Iris pigment epithelial cell (primary cell): Measurements from ENCODE around the gene STK4.

Experiments used
- DNase-seq: peaks from one replicate; pipeline ENCODE4 v3.0.0-alpha.2; 2011; ENCODE audit warnings: low read depth

STK4 gene

GRCh38 chr20:45112754-45113153, 146.4 kb downstream of the STK4 start:
- no peak for DNase-seq

GRCh38 chr20:45113865-45114264, 147.6 kb downstream of the STK4 start:
- no peak for DNase-seq

- no peak for DNase-seq
Measured at GRCh38 chr20:45114465-45115385, 148.4 kb downstream of the STK4 start, which contains the start of gene WFDC5. WFDC5 (minus strand) TSS chr20:45115174; CDS start chr20:45115083, 91 bp downstream.

DNA sequence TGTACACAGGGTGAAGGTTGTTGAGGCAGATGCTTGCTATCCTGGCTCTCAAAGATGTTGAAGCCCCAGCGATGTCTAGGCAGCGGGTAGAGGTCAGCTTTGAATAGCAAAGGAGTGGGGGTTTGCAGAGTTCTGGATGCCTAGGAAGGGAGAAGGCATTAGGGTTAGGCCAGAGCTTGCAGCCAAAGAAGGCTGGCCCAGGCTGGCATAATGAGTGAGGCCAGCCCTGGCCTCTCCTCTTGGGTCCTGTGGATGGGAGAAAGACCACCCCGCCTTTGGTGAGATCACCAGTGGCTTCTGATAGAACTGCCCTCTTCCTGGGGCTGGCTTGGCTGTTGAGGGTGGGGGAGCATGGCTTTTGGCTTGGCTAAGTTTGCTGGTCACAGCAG, 149.1 kb downstream of the STK4 start:
- DNase-seq, result no peak

DNA sequence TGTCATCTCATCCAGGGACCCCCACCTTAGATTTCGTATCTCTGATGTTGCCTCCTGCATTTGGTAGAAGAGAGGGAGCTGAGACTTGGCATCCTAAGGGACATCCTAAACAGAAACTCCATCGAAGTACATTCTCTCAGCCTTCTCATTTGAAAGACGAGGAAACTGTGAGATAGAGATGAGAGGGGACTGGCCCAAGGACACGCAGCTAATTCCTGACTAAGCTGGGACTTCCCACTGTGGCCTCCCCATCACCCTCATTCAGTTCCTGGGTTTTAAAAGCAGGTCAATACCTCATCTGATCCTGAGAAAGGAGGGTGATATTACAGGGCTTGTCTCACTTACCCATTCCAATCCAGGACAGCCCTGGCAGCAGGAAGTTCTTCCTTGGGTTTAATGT, 149.5 kb downstream of the STK4 start:
- DNase-seq, result no peak

DNA sequence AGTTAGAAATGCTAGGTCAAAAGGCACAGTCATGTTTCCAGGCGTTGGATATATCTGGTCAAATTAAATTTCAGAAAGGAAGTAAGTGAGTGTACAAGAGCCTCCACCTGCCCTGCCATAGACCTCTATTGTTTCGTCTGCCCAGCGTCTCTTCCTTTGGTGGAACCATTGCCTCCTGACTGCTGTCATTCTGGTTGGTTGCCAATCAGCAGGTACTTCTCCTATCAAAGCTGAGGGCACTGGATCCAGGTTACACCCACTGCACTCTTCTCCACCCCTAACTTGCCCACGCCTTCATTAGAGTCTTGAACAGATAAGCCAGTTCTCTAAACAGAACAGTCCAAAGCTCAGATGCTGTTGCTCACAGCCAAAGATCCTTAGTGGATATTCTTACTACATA, 151.3 kb downstream of the STK4 start:
- no peak for DNase-seq

DNA sequence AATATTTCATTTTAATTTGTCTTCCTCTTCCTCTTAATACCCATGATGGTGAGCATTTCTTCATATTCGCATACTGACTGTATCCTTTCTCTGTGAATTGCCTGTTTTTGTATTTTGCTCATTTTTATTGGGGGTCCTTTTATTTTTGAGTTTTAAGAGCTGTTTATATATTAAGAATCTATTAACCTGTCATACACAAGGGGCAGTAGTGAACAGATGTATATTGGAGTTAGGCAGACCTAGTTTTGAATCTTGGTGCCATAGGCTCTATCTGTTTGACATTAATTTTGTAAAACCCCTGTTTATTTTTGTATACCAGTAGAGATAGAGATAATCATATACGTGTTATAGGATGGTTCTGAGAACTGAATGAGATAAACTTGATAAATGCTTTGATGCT, 151.7 kb downstream of the STK4 start:
- DNase-seq, result no peak

DNA sequence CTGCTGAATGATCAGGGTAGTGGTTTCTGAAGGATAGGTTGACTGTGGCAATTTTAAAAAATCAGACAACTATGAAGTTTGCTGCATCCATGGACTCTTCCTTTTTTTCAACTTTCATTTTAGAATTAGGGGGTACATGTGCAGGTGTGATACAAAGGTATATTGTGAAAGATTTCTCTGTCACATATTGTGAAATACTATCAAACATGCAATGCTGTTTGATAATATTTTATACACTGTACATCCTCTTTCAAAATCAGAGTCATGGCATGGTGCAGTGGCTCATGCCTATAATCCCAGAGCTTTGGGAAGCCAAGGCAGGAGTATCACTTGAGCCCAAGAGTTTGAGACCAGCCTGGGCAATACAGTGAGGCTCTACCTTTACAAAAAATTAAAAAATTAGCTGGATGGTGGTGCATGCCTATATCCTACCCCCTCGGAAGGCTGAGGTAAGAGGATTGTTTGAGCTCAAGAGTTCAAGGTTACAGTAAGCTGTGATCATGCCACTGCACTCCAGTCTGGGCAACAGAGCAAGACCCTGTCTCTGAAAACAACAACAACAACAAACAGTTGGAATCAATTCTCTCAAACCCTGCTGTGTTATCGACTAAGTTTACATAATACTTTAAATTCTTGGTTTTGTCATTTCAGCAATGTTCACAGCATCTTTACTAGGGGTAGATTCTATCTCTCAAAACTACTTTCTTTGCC, 153.4 kb downstream of the STK4 start:
- no peak for DNase-seq

DNA sequence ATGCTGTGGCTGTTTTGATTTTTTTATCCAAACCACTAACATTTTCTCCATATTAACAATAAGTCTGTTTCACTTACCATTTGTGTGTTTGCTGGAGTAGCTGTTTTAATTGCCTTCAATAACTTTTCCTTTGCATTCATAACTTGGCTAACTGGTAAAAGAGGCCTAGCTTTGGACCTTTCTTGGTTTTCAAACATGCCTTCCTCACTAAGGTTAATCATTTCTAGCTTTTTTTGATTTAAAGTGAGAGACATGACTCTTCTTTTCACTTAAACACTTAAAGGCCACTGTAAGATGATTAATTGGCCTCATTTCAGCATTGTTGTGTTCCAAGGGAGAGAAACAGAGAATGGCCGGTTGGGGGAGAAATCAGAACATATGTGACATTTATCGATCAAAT, 155.1 kb downstream of the STK4 start:
- DNase-seq, result no peak

GRCh38 chr20:45124365-45124764, 158.1 kb downstream of the STK4 start, which contains the start of gene WFDC12:
WFDC12 (minus strand) TSS chr20:45124465; CDS start chr20:45124447, 18 bp downstream.
- DNase-seq, result no peak

DNA sequence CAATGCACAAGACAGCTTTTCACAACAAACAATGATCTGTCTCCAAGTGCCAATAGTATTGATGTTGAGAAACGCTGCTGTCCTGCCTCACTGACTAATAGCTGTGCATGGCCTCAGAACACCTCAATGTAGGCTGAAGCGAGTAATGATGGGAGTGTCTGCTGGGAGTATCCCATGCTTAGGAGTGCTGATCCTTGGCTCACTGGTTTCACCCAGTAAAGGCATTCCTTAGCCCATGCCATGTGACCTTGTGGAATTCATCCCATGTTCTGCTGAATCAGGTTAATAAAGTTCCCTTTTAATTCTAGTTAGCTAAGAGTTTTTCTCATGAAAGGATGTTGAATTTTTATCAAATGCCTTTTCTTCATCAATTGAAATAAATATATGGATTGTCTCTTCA, 161.8 kb downstream of the STK4 start:
- DNase-seq, result no peak
